ENCODE results near the gene INPP5D. TPM values are rescaled to one million over a fixed set of nuclear protein-coding genes. Genes with fewer than 3 reads are reported as not detected.
A peak's percentile ranks its signal among the peaks of the same experiment; 100 is the strongest.

The INPP5D gene
- total and polyA plus RNA-seq, 2 of the 13 experiments (the other 11 are each of a cell fraction or from before 2014, with no cell fraction given), result 16.7 to 18.0 TPM

- no peaks in the 10 kb centered on the region for H3K79me2 ChIP-seq (ENCODE audit: insufficient read depth, low read length)
- H3K27ac ChIP-seq (ENCODE audit: extremely low read length, insufficient read depth, low read length), result no peak overlapping the region
- no peaks in the 10 kb centered on the region for H3K36me3 ChIP-seq (replicated peaks in 1 of 2; ENCODE audit: control insufficient read depth in 1 of 2, insufficient read depth in 2 of 2, low read length in 2 of 2)
- no peaks in the 10 kb centered on the region; a peak in 1 of 5 replicates for H3K27me3 ChIP-seq (ENCODE audit: control insufficient read depth in 1 of 2, insufficient read depth in 2 of 2, low read length in 2 of 2)
- no peaks in the 10 kb centered on the region for H3K9me3 ChIP-seq (ENCODE audit: low read length)
- intact Hi-C loops (cut with micrococcal nuclease; ENCODE audit: unreplicated experiment) (no loop called here), in situ Hi-C loops (cut with HindIII; ENCODE audit: extremely low pct_ligation_motif_present, low pct_unique_long_range_greater_than_20kb) (no loop called here)
- no peak overlapping the region for H2AFZ ChIP-seq (ENCODE audit: low read length)
- ChIA-PET CTCF (ENCODE audit: low intra/inter-chr PET ratio, low total read pairs) (no interaction called here), POLR2A (interaction anchor here (1.2 to 4.0 kb wide), 4 partner anchors 27 to 204 kb away, joined by 3 to 40 read pairs (median 14); no protein-coding TSS in a partner anchor)
- WGBS (ENCODE audit: low lambda C conversion rate), result 85% methylated on average over 14 of the region's 24 CpGs
- BruUV-seq (replicated peaks), result no TSS peak
- ATAC-seq, result no peak
- peak overlapping the region; percentile 66 to 87 (median 80); a peak in 4 of 6 replicates for H3K4me3 ChIP-seq (replicated peaks in 1 of 3; ENCODE audit: insufficient read depth in 1 of 3, low read depth in 2 of 3, low read length in 3 of 3)
- peaks cover 64% of the 10 kb centered on the region for H3K4me1 ChIP-seq (ENCODE audit: insufficient read depth, low read length)
- no peak for DNase-seq (ENCODE audit: low spot score)
- H4K20me1 ChIP-seq (ENCODE audit: insufficient read depth, low read length), result 0 out of 2 replicates have a peak, but pooled peaks cover 3% of the 10 kb centered on the region
- H3K9ac ChIP-seq (ENCODE audit: insufficient read depth, low read depth, low read length), result peak overlapping the region; percentile 72; the same call in 1 of the 2 replicates
- H3K4me2 ChIP-seq (ENCODE audit: low read depth, low read length), result peak overlapping the region; percentile 97
- no peak for FAIRE-seq
- TF ChIP-seq MATR3 (CRISPR knock-in tag; IDR thresholded peaks at IDR 0.05) (no peak), ZNF337 (CRISPR knock-in tag; IDR thresholded peaks at IDR 0.05; ENCODE audit: borderline replicate concordance, low read depth) (0 out of 2 replicates have a peak, but pooled peaks have one; percentile 20), ZXDC (CRISPR knock-in tag; IDR thresholded peaks at IDR 0.05) (0 out of 2 replicates have a peak, but pooled peaks have one; percentile 76), ZNF784 (CRISPR knock-in tag; IDR thresholded peaks at IDR 0.05; ENCODE audit: borderline replicate concordance) (0 out of 2 replicates have a peak, but pooled peaks have one; percentile 6), SALL2 (CRISPR knock-in tag; IDR thresholded peaks at IDR 0.05) (0 out of 2 replicates have a peak, but pooled peaks have one; percentile 24), SIX4 (CRISPR knock-in tag; IDR thresholded peaks at IDR 0.05) (no peak), BCL3 (CRISPR knock-in tag; IDR thresholded peaks at IDR 0.05) (0 out of 2 replicates have a peak, but pooled peaks have one; percentile 5), FUBP1 (CRISPR knock-in tag; IDR thresholded peaks at IDR 0.05; ENCODE audit: borderline replicate concordance) (0 out of 2 replicates have a peak, but pooled peaks have one; percentile 53), EEA1 (CRISPR knock-in tag; IDR thresholded peaks at IDR 0.05; ENCODE audit: borderline replicate concordance) (0 out of 2 replicates have a peak, but pooled peaks have one; percentile 38), FOXO1 (CRISPR knock-in tag; IDR thresholded peaks at IDR 0.05) (no peak), ZBTB42 (CRISPR knock-in tag; IDR thresholded peaks at IDR 0.05) (peak; percentile 3; the same call in 1 of the 2 replicates)
Measured at GRCh38 chr2:233058717-233059546, 1.2 kb upstream of the INPP5D start.
